ENCODE measurements around the gene TMEM86A.

Gene TMEM86A

DNA sequence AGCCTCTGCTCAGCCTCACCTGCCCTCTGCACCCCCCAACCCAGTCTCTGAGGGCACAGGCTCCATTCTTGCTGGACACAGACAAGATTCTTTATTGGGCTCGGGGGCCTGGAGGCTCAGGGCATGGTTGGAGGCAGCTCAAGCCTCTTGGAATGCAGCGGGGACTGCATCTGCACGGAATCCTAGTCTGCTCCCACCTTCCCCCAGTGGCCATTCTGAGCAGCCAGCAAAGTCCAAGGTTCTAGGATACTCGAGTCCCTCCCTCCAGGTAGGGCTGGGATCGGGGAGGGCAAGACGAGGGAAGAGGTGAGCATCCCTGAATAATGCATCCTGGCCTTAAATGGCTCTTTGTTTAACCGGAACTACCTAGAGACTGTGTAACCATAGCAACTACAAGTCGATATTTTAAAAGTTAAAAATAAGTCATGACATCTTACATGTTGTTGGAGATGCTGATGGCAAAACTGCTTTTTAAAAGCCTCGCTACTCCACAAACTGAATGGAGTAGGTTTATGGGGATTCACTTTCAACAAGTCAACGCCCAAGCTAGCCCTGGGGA is 38.1 kb downstream of the TMEM86A start:
- H3K4me1 ChIP-seq: peaks cover 2 to 13% (median 6%) of the 10 kb centered on the region in 10 experiments; a peak in 16 of 20 replicates
- no peak for TF ChIP-seq Cebpa-rat (IDR thresholded peaks at IDR 0.05)
- no peak overlapping the region for H3K27ac ChIP-seq
- H3K4me2 ChIP-seq: no peak overlapping the region
- H3K9me3 ChIP-seq (replicated peaks in 1 of 11): no peaks in the 10 kb centered on the region
- H3K36me3 ChIP-seq: no peaks in the 10 kb centered on the region
- no peaks in the 10 kb centered on the region for H3K27me3 ChIP-seq
- no peak overlapping the region for H3K9ac ChIP-seq
- no peaks in the 10 kb centered on the region for H4K20me1 ChIP-seq
- no peak overlapping the region for H3K4me3 ChIP-seq

DNA sequence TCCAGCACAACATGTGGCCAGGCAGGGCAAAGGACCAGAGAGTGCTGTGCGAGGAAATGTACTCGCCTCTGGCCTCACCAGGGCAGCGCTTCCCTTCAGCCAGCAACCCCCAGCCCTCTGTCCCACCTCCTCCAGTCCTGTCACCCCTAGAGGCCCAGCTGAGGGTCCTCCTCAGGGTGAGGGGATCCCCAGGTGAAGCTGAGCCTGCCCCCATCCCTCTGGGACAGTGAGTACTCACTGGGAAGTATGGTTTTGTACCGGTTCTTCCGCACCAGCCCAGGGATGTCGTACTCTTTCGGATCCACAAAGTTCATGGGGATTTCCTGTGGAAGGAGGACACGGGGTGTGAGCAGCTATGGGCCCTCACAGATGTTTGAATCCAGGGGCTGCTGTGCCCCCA is 39.1 kb downstream of the TMEM86A start:
- TF ChIP-seq Cebpa-rat (IDR thresholded peaks at IDR 0.05): no peak
- no peak overlapping the region for H3K4me3 ChIP-seq
- H3K27ac ChIP-seq: no peak overlapping the region
- no peak overlapping the region for H3K4me2 ChIP-seq
- H3K9ac ChIP-seq: no peak overlapping the region
- no peaks in the 10 kb centered on the region for H3K9me3 ChIP-seq (replicated peaks in 1 of 11)
- peaks cover 0 to 4% (median 1%) of the 10 kb centered on the region in 10 experiments; a peak in 10 of 20 replicates for H3K4me1 ChIP-seq
- H3K36me3 ChIP-seq: no peaks in the 10 kb centered on the region
- H4K20me1 ChIP-seq: no peaks in the 10 kb centered on the region
- no peaks in the 10 kb centered on the region for H3K27me3 ChIP-seq

DNA sequence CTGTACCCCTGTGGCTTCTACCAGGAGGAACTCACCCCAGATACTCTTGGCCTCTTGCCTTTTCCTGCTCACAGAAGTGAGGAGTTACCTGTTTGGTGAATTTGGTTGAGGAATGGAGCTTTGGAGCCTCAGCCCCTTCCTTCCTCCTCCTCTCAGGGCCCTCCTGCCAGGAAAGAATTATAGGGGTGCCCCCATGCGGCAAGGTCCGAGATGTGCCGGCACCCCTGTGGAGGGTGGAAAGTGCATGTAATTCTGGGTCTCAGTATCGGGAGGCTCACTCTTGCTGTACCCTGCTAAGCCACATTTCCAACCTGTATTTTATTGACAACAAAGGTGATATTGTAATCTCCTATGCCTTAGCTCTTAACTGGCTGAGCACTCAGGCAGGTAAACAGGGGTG is 41.1 kb downstream of the TMEM86A start:
- H3K27me3 ChIP-seq: no peaks in the 10 kb centered on the region
- no peak overlapping the region for H3K9ac ChIP-seq
- no peak overlapping the region for H3K4me3 ChIP-seq
- H3K9me3 ChIP-seq (replicated peaks in 1 of 11): no peaks in the 10 kb centered on the region
- no peak overlapping the region for H3K4me2 ChIP-seq
- no peaks in the 10 kb centered on the region for H3K36me3 ChIP-seq
- H3K27ac ChIP-seq: no peak overlapping the region
- no peaks in the 10 kb centered on the region for H4K20me1 ChIP-seq
- no peak for TF ChIP-seq Cebpa-rat (IDR thresholded peaks at IDR 0.05)
- H3K4me1 ChIP-seq: peaks cover 0 to 4% (median 0%) of the 10 kb centered on the region in 10 experiments; a peak in 1 of 20 replicates

DNA sequence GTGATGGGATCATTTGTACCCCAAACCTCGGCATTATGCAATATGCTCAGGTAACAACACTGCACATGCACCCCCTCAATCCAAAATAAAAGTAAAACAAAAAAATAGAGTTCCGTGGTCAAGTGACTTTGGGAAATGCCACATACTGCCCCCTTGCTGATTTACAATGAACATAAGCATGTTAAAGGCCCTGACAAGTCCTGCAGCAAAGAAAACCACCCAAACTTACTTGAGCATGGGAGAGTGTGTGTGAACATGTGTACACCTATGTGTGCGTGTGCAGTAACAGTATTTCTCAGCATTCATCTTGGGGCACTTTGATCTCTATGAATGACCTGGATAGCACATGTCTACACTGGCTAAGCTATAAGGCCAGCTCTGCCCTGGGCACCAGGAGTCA is 43.2 kb downstream of the TMEM86A start:
- TF ChIP-seq Cebpa-rat (IDR thresholded peaks at IDR 0.05): no peak
- no peaks in the 10 kb centered on the region for H4K20me1 ChIP-seq

DNA sequence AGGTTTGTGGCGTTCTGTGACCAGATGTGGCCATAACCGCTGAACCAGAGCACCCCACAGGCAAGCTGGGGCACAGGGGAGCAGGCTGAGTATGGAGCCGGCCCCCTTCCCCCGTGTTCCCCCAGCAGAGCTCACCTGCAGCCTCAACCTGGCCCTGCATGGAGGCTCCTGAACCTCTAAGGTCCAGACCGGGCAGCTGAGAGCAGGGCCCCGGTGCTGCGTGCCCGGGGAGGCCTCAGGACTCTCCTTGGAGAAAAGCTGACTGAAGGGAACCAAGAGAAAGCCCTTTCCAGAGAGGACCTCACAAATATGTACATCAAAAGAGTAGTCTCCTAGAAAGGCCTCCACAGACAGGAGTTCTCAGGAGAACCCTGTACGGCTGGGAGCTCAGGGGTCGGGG is 44.8 kb downstream of the TMEM86A start:
- Histone ChIP-seq H3K27me3 (no peaks in the 10 kb centered on the region), H3K4me2 (no peak overlapping the region), H3K4me1 (peaks cover 0 to 4% (median 0%) of the 10 kb centered on the region in 10 experiments; a peak in 1 of 20 replicates), H3K4me3 (no peak overlapping the region), H3K27ac (no peak overlapping the region), H4K20me1 (no peaks in the 10 kb centered on the region), H3K9me3 (replicated peaks in 1 of 11) (no peaks in the 10 kb centered on the region), H3K9ac (no peak overlapping the region), H3K36me3 (no peaks in the 10 kb centered on the region)
- TF ChIP-seq Cebpa-rat (IDR thresholded peaks at IDR 0.05): no peak

More for the DNA sequence above, 43.2 kb downstream of the TMEM86A start:
- Histone ChIP-seq H3K9me3 (replicated peaks in 1 of 11) (no peaks in the 10 kb centered on the region), H3K4me3 (no peak overlapping the region), H3K4me2 (no peak overlapping the region), H3K36me3 (no peaks in the 10 kb centered on the region), H3K27ac (no peak overlapping the region), H3K4me1 (peaks cover 0 to 4% (median 0%) of the 10 kb centered on the region in 10 experiments; a peak in 1 of 20 replicates), H3K27me3 (no peaks in the 10 kb centered on the region), H3K9ac (no peak overlapping the region)

DNA sequence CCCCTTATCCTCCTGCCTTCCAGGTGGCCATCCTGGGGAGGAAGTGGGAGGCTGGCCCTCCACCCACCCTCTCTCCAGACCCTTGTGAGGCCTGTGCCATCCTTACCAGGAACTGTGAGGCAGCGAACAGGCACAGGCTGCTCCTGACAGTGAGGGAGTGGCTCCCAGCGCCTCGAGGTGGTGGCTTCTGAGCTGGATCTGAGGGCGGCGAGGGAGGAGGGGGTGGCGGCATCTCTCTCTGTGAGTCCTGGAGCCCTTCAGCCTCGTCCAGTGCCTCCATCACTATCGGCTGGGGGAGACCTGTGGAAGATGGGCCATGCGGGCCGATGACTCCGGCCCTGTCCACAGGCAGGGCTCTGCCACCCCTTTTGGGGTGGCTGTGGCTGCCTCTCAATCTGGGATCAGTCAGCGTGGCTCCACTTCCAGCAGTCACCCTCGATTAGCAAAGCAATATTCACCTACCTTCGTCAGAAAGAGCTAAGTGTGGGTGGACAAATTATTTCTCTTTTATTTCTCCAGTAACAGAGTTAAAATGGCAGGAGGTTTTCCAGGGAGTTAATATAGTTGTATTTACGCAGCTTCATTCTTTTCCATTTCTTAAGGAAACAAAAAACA is 45.4 kb downstream of the TMEM86A start:
- TF ChIP-seq Cebpa-rat (IDR thresholded peaks at IDR 0.05): no peak
- Histone ChIP-seq H3K36me3 (no peaks in the 10 kb centered on the region), H3K4me1 (peaks cover 0 to 4% (median 0%) of the 10 kb centered on the region in 10 experiments; a peak in 1 of 20 replicates), H3K4me2 (no peak overlapping the region), H3K9ac (no peak overlapping the region), H3K9me3 (replicated peaks in 1 of 11) (no peaks in the 10 kb centered on the region), H3K27ac (no peak overlapping the region), H3K4me3 (no peak overlapping the region), H3K27me3 (no peaks in the 10 kb centered on the region), H4K20me1 (no peaks in the 10 kb centered on the region)

DNA sequence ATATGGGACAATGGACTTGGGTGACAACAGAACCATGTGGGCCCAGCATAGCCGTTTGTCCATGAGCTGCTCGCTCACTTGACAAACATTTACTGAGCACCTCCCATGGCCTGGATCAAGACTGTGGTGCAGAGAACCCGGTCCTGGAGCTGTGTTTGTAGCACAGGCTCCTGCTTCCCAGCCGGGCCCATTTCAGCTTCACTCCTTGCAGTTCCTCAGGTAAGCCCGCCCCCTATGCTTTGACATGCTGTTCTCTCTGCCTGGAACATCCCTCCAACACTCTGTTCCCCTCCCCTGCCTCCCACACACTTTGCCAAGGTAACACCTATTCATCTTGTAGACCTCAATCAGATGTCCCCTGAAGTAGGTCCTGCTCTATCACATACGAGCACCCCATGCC is 46.7 kb downstream of the TMEM86A start:
- H3K27ac ChIP-seq: no peak overlapping the region
- no peaks in the 10 kb centered on the region for H3K9me3 ChIP-seq (replicated peaks in 1 of 11)
- H3K4me1 ChIP-seq: peaks cover 0 to 4% (median 0%) of the 10 kb centered on the region in 10 experiments; a peak in 1 of 20 replicates
- no peak overlapping the region for H3K4me3 ChIP-seq
- no peak overlapping the region for H3K9ac ChIP-seq
- H3K4me2 ChIP-seq: no peak overlapping the region
- H3K27me3 ChIP-seq: no peaks in the 10 kb centered on the region
- no peaks in the 10 kb centered on the region for H3K36me3 ChIP-seq
- H4K20me1 ChIP-seq: no peaks in the 10 kb centered on the region
- no peak for TF ChIP-seq Cebpa-rat (IDR thresholded peaks at IDR 0.05)

DNA sequence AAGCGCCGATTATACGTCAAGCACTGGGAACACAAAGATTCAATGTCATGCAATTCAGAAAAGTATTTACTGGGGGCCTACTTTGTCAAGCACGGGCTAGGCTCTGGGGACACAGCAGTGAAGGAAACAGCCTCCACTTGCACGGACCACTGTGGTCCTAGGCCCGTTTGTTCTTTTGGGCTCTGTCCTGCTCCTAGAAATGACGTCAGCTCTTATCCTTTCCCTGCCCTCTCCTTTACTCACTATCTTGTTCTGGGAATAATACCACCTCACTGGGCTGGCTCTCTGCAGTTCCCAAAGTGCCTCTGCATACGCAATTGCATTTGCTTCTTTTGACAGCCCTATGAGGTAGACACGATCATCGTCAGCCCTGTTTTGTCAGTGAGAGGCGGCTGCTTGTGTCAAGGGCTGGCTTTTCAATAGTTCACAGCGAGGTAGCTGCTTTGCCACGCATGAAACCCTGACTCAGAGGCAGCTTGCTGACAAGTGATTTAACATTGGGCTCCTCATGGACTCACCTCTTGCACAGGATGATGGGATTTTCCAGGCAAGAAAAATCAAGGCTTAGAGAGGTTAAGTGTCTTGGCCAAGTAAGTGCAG is 50.3 kb downstream of the TMEM86A start:
- Histone ChIP-seq H3K9ac (no peak overlapping the region), H3K27ac (no peak overlapping the region), H3K4me3 (no peak overlapping the region)

DNA sequence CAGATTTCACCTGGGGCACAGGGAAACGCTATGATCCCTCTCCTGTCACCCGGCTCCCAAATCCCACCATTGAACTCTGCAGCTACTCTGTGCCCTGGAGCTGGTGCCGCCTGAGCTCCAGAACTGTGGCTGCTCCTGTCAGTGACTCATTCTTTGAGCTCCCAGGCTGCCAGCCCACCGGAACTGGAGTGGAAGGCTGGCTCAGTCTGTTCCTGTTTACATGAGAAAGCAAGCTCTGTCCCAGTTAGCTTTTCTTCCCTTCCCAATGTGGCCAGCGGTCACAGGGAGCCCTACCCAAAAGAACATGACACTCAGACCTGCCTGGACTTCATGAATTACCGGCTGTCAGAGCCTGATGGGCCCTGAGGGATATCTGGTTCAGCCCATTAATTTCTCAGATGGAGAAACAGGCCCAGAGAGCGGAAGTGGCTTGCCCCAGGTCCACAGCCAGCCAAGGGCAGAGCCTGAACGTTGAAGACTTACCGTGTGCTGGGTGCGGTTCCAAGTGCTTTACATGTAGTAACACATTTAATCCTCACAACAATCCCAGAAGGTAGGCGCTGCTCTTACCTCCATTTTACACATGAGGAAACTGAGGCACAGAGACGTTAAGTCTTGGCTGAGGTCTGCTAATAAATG is 51.2 kb downstream of the TMEM86A start:
- Histone ChIP-seq H3K4me1 (peaks cover 0 to 8% (median 2%) of the 10 kb centered on the region in 10 experiments; a peak in 8 of 20 replicates), H3K4me3 (no peak overlapping the region), H4K20me1 (no peaks in the 10 kb centered on the region), H3K36me3 (no peaks in the 10 kb centered on the region), H3K27ac (no peak overlapping the region), H3K9me3 (replicated peaks in 1 of 11) (no peaks in the 10 kb centered on the region; a peak in 1 of 22 replicates), H3K4me2 (no peak overlapping the region), H3K27me3 (no peaks in the 10 kb centered on the region), H3K9ac (no peak overlapping the region)
- no peak for TF ChIP-seq Cebpa-rat (IDR thresholded peaks at IDR 0.05)

More for the DNA sequence above, 50.3 kb downstream of the TMEM86A start:
- H3K36me3 ChIP-seq: no peaks in the 10 kb centered on the region
- no peaks in the 10 kb centered on the region for H4K20me1 ChIP-seq
- H3K27me3 ChIP-seq: no peaks in the 10 kb centered on the region
- H3K9me3 ChIP-seq (replicated peaks in 1 of 11): no peaks in the 10 kb centered on the region
- no peak overlapping the region for H3K4me2 ChIP-seq
- peaks cover 0 to 8% (median 2%) of the 10 kb centered on the region in 10 experiments; a peak in 8 of 20 replicates for H3K4me1 ChIP-seq
- no peak for TF ChIP-seq Cebpa-rat (IDR thresholded peaks at IDR 0.05)
